ENCODE data around the gene CFAP77.

Gene CFAP77

DNA sequence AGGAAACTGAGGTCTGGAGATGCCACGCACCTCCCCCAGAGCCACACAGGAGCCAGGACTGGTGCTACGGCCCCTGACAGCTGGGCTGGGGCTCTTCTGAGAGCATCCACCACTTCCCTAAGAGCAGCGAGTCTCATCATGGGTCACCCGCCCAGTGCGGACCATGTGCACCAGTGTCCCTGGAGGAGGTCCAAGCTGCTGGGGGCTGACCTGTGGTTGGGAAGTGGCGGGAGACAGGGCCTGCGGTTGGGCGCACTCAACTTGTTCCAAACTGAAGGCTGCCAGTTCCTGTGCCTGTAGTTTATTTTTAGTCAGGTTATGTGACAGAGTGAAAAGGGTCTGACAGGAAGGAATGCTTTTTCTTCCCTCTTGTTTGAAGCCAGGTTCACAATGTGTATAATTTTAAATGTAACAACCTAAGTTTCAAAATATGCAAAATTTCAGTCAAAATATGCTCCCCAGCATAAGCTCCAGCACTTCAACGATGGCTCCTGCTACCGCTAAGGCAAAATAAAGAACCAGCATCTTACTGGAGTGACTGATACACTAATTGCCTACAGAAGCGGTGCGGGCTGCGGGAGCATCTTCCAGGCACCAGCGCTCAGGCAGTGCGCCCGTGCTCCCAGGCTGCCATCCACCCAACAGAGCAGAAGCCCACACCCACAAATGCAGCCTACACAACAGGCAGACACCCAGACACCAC lies 187.2 kb downstream of the CFAP77 start:
- no peak for DNase-seq (ENCODE audit: low spot score)

DNA sequence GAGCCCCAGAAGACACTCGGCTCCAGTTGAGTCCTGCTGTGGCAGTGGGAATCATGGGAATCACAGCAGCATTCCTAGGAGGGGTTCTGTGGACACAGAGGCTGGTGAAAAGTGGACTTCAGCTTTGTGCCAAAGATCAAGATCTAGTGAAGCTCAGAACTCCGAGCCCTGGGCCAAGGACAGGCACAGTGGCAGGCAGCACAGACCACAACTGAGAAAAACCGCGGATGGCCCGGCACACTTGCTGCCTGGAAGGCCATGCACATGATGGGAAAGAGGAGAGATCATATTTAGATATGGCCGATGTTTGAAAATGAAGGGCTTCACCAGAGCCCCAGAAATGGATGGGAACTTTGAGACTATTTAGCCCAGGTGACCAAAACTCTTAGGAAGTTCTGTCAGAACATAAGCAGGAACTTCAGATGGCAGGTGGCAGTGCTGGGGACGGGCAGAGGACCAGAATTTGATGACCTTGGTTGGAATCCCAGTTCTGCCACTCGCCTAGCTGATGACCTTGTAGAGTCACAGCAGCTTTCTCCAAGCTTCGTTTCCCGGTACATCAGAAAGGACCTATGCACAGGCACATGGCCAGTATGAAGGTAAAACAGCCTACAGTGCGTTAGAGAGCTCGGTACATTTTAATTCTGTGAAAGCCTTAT lies 190.4 kb downstream of the CFAP77 start:
- no peak for DNase-seq (ENCODE audit: low spot score)

DNA sequence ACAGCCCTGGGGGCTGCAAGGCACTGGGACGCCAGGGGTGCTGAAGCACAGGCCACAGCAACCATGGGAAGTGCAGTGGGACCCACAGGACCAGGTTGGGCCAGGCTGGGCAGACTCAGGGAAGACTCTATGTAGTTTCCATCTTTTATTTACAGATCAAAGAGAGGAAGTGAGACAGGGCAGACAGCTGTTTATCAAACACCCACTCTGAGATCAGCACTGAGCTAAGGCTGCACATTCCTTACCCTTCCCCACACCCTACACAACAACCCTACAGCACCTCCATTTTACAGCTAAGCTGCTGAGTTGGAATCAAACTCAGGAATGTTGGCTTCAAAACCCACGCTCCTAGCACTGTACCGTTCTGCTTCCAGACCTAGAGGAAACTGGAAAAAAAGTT lies 192.2 kb downstream of the CFAP77 start:
- DNase-seq (ENCODE audit: low spot score), result no peak

DNA sequence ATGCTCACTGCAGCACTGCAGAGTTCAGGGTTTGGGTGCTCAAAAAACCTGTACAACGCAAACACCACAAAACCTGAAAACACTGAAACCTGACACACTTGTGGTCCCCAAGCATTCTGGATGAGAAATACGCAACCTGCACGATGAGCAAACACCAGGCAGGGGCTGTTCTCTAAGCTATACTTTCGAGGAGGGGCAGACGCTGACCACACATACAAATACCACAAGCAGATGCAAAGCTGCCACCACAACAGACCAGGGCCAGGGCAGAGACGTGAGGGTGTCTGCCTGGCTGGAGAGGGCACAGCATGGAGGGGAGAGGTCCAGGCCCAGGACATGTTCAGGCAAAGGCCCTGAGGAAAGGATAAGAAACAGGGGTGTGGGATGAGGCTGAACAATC lies 195.4 kb downstream of the CFAP77 start:
- no peak for DNase-seq (ENCODE audit: low spot score)

DNA sequence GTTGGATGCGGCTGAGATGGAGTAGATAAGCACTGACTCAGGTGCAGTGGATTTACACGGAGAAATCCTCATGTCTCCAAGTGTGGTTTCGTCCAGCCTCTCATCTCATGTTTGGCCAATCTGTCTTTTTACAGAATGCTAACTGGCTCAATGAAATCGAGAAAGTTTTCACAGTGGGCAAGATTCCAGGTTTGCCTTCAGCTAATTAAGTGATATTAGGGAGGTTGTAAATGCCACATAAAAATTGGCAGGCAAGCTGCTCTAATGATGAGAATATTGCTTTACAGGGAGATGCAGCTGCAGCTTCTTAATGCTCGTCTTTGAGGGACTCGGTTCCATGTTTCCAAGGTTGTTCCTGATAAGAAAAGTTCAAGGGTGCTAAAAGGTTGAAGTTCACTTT lies 196.1 kb downstream of the CFAP77 start:
- DNase-seq (ENCODE audit: low spot score), result no peak

DNA sequence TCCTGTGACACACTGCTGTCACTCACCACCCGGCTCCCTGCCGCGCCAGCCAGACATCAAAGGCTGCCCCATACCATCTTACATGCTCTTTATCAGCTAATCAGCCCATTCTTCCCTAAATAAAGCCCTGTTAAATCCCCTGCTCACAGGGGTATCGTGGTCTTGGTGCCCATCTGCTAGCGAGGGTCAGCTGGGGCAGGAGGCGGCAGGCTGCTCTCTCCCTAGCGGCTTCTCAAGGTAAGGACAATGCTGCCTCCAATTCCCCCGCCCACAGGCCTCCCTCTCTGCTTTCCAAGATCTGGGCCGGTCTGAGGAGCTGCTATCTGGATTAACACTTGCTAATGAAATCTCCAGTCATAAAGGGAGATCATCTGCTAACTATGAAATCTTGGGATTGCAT lies 199.2 kb downstream of the CFAP77 start:
- no peak for DNase-seq (ENCODE audit: low spot score)

- DNase-seq (ENCODE audit: low spot score), result peak; percentile 79
Observed at GRCh38 chr9:132609829-132610228, 199.8 kb downstream of the CFAP77 start.

- no peak for DNase-seq (ENCODE audit: low spot score)
Observed at GRCh38 chr9:132610661-132611060, 200.7 kb downstream of the CFAP77 start.

- no peak for DNase-seq (ENCODE audit: low spot score)
Observed at GRCh38 chr9:132614324-132614723, 204.3 kb downstream of the CFAP77 start.

DNA sequence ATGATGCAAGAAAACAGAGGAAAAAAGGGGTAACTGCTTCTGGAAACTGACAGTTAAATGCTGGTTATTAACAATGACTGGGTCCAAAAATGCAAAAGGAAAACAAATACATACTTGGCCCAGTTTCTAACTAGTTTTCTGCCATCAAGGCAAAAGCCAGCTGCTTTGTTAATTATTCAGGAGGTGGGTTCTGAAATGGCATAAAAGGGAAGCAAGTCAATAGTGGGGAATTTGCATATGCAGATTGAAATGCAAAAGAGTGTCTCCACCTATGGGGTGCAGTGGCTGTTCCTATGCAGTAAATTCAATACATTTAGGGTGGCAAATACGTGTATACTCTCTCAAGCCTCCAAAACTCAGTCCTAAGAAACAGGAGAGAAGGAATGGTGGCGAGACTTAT lies 205.8 kb downstream of the CFAP77 start:
- no peak for DNase-seq (ENCODE audit: low spot score)

- no peak for DNase-seq (ENCODE audit: low spot score)
Observed at GRCh38 chr9:132616725-132617124, 206.7 kb downstream of the CFAP77 start.

GRCh38 chr9:132622159-132622558 lies 212.1 kb downstream of the CFAP77 start:
- DNase-seq (ENCODE audit: low spot score), result no peak

All from GM03348 (cell line).